Mammary epithelial cell (primary cell): Measurements from ENCODE around the gene KCP.

Experiments
- EZH2 ChIP-seq: IDR thresholded peaks from 2 replicates; pipeline ENCODE4 v1.6.1; 2012; ENCODE audit warnings: low read length, inconsistent platforms, borderline replicate concordance
- TF ChIP-seq, protein P1 (sequence below), 2 donors: IDR thresholded peaks in 1 of 2; conservative IDR thresholded peaks in 1 of 2; 2 replicates each; pipeline ENCODE4 v1.5.1; 2011 to 2012; ENCODE audit warnings: inconsistent platforms in 2 of 2, low read length in 2 of 2, mild to moderate bottlenecking in 2 of 2, control low read depth in 1 of 2, low read depth in 1 of 2; ENCODE audit not compliant: insufficient read depth in 1 of 2; ENCODE audit errors: extremely low read depth in 1 of 2

DNA sequence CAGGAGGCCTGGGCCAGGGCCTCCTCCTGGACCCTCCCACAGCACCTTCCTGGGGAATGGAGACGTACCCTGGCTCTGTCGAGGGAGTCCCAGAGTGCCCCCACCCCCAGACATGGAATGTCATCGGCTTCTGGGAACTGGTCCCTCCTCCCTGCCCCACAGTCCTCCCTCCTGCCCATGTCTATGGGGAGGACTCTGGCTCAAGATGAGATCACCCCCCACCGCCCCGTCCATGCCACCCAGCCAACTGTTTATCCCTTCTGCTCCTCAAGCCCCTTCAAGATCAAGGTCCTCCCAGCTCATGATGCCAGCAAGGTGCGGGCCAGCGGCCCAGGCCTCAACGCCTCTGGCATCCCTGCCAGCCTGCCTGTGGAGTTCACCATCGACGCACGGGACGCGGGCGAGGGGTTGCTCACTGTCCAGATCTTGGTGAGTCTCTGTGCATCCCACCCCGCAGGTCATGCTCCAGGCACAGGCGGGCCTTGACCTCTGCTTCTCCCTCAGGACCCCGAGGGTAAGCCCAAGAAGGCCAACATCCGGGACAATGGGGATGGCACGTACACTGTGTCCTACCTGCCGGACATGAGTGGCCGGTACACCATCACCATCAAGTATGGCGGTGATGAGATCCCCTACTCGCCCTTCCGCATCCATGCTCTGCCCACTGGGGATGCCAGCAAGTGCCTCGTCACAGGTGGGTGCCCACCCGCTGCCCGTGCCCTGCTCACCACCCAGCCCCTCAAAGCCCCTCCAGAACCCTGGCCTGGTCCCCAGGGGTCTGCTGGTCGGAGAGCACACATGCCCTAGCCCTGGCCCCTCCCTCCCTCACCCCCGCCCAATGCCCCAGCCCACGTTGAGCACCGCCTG is 62.0 kb downstream of the KCP start:
- TF ChIP-seq, protein P1, sequence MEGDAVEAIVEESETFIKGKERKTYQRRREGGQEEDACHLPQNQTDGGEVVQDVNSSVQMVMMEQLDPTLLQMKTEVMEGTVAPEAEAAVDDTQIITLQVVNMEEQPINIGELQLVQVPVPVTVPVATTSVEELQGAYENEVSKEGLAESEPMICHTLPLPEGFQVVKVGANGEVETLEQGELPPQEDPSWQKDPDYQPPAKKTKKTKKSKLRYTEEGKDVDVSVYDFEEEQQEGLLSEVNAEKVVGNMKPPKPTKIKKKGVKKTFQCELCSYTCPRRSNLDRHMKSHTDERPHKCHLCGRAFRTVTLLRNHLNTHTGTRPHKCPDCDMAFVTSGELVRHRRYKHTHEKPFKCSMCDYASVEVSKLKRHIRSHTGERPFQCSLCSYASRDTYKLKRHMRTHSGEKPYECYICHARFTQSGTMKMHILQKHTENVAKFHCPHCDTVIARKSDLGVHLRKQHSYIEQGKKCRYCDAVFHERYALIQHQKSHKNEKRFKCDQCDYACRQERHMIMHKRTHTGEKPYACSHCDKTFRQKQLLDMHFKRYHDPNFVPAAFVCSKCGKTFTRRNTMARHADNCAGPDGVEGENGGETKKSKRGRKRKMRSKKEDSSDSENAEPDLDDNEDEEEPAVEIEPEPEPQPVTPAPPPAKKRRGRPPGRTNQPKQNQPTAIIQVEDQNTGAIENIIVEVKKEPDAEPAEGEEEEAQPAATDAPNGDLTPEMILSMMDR (conservative IDR thresholded peaks at IDR 0.05 in 1 of 2, IDR thresholded peaks at IDR 0.05 in 1 of 2; ENCODE audit: extremely low read depth in 1 of 2, insufficient read depth in 1 of 2, low read depth in 1 of 2, low read length in 2 of 2) = no peak
- TF ChIP-seq EZH2 = no peak
